T-cell (primary cell): ENCODE results near the gene ZBTB9. TPM values are rescaled to one million over a fixed set of nuclear protein-coding genes. Genes with fewer than 3 reads are reported as not detected.
"Not testable (repeated sequence)": the region's sequence is repeated elsewhere in the genome, so short reads cannot be mapped to it uniquely, and the experiment has no call there.

Experiments used
- ATAC-seq, 4 experiments: fragments of 200-7000 bp in 3 of 4; fragments of 150-1000 bp in 1 of 4; cut with Tn5 transposase; replicated peaks in 1 of 4; 1 replicate in 3 of 4; 2 replicates in 1 of 4; pipeline ENCODE4 v1.10.0; 2021; ENCODE audit warnings: moderate library complexity in 3 of 4, mild to moderate bottlenecking in 2 of 4, moderate number of reproducible peaks in 1 of 4
- CTCF ChIA-PET, 2 donors: fragments of 300-600 bp; sonication (Branson Sonifier 250); formaldehyde crosslinking; loops; one replicate each; lab custom pipeline; 2022; ENCODE audit warnings: antibody characterized with exemption in 2 of 2; lab: Charles Lee
- POLR2A ChIA-PET, 2 donors: fragments of 300-600 bp; sonication (Branson Sonifier 250); formaldehyde crosslinking; loops; one replicate each; lab custom pipeline; 2022; ENCODE audit warnings: antibody characterized with exemption in 2 of 2; lab: Charles Lee
- DNase-seq, 35 experiments: peaks; one replicate each; pipeline versions ENCODE4 v3.0.0 to v3.0.0-alpha.2; 2013 to 2023
- H3K27ac ChIP-seq: one replicate; pipeline ENCODE4 v1.5.1; 2013; ENCODE audit warnings: low read length
- H3K27me3 ChIP-seq, 2 experiments: replicated peaks in 1 of 2; 1 replicate in 1 of 2; 2 replicates in 1 of 2; pipeline versions ENCODE4 v1.6.1 to v1.7.0; 2013; ENCODE audit warnings: low read length in 1 of 2, mixed read lengths in 1 of 2; ENCODE audit not compliant: control insufficient read depth in 2 of 2, insufficient read depth in 2 of 2; ENCODE audit errors: extremely low read depth in 1 of 2
- H3K36me3 ChIP-seq, 2 donors: 1 replicate in 1 of 2; 2 replicates in 1 of 2; pipeline versions ENCODE4 v1.6.1 to v1.7.0; 2013; ENCODE audit warnings: low read length in 1 of 2; ENCODE audit not compliant: control insufficient read depth in 2 of 2, insufficient read depth in 1 of 2; ENCODE audit errors: extremely low read depth in 1 of 2
- H3K4me1 ChIP-seq, 2 experiments: 1 replicate in 1 of 2; 2 replicates in 1 of 2; pipeline versions ENCODE4 v1.6.1 to v1.7.0; 2013; ENCODE audit warnings: low read length in 2 of 2, mixed read lengths in 1 of 2; ENCODE audit not compliant: insufficient read depth in 2 of 2, control insufficient read depth in 1 of 2; ENCODE audit errors: extremely low read depth in 1 of 2
- H3K4me3 ChIP-seq, 2 donors: 1 replicate in 1 of 2; 2 replicates in 1 of 2; pipeline versions ENCODE4 v1.5.1 to v1.7.0; 2013; ENCODE audit warnings: mild to moderate bottlenecking in 2 of 2, low read length in 1 of 2, moderate library complexity in 1 of 2; ENCODE audit not compliant: control insufficient read depth in 1 of 2; ENCODE audit errors: extremely low read depth in 1 of 2
- H3K9me3 ChIP-seq: 2 replicates; pipeline ENCODE4 v1.7.0; 2013
- H3K27ac Mint-ChIP-seq, 2 donors: one replicate each; pipeline ENCODE4 v1.8.0; 2020 to 2021; ENCODE audit warnings: mild to moderate bottlenecking in 2 of 2, mixed read lengths in 2 of 2
- H3K27me3 Mint-ChIP-seq, 2 donors: one replicate each; pipeline ENCODE4 v1.8.0; 2021 to 2022; ENCODE audit warnings: mixed read lengths in 2 of 2
- H3K36me3 Mint-ChIP-seq: one replicate; pipeline ENCODE4 v1.8.0; 2021; ENCODE audit warnings: mixed read lengths
- H3K4me1 Mint-ChIP-seq, 3 donors: one replicate each; pipeline ENCODE4 v1.8.0; 2020 to 2022; ENCODE audit warnings: mixed read lengths in 3 of 3, mild to moderate bottlenecking in 1 of 3
- H3K4me3 Mint-ChIP-seq, 3 donors: one replicate each; pipeline ENCODE4 v1.8.0; 2020 to 2022; ENCODE audit warnings: mild to moderate bottlenecking in 3 of 3, mixed read lengths in 3 of 3, moderate library complexity in 3 of 3
- H3K9me3 Mint-ChIP-seq, 3 donors: one replicate each; pipeline ENCODE4 v1.8.0; 2020 to 2022; ENCODE audit warnings: mixed read lengths in 3 of 3
- WGBS: methylation state at CpG from one replicate; pipeline ENCODE4 v1.1.5; 2013; ENCODE audit warnings: missing lambda C conversion rate; ENCODE audit not compliant: insufficient coverage; 5-methylcytosine and 5-hydroxymethylcytosine counted together
- total RNA-seq, 35 experiments: library from RNA in 6 of 35; stranded (reverse) in 6 of 35; fragments of 120-200 nt in 1 of 35; gene quantifications; one replicate each; pipeline versions ENCODE4 v1.2.1 to v1.2.4 and lab custom pipeline; 2013 to 2026

The ZBTB9 gene
- total RNA-seq, 5 donors from 2014 or later (not counting 1 experiment from before 2014, with no cell fraction given), result 3.9 to 12.6 (median 11.1) TPM

DNA sequence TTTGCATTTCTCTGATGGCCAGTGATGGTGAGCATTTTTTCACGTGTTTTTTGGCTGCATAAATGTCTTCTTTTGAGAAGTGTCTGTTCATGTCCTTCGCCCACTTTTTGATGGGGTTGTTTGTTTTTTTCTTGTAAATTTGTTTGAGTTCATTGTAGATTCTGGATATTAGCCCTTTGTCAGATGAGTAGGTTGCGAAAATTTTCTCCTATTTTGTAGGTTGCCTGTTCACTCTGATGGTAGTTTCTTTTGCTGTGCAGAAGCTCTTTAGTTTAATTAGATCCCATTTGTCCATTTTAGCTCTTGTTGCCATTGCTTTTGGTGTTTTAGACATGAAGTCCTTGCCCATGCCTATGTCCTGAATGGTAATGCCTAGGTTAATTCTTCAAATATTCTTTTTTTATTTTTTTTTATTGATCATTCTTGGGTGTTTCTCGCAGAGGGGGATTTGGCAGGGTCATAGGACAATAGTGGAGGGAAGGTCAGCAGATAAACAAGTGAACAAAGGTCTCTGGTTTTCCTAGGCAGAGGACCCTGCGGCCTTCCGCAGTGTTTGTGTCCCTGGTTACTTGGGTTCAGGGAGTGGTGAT, 30.4 kb downstream of the ZBTB9 start:
- H3K9me3 ChIP-seq, H3K4me1 Mint-ChIP-seq, DNase-seq, H3K36me3 ChIP-seq, H3K27ac Mint-ChIP-seq, H3K9me3 Mint-ChIP-seq, H3K4me3 Mint-ChIP-seq, H3K36me3 Mint-ChIP-seq, H3K27me3 ChIP-seq, H3K4me1 ChIP-seq, ATAC-seq, H3K27ac ChIP-seq, H3K4me3 ChIP-seq, CTCF ChIA-PET: not testable (repeated sequence)
- peaks cover 9 to 15% of the 10 kb centered on the region in 2 donors for H3K27me3 Mint-ChIP-seq
- POLR2A ChIA-PET, result interaction anchor here in 1 of 2 donors (0.7 kb wide), 1 partner anchor 9 kb away, joined by 3 read pairs; no protein-coding TSS in a partner anchor
- WGBS, result no CpG with 5 or more reads among the region's 6 CpGs

DNA sequence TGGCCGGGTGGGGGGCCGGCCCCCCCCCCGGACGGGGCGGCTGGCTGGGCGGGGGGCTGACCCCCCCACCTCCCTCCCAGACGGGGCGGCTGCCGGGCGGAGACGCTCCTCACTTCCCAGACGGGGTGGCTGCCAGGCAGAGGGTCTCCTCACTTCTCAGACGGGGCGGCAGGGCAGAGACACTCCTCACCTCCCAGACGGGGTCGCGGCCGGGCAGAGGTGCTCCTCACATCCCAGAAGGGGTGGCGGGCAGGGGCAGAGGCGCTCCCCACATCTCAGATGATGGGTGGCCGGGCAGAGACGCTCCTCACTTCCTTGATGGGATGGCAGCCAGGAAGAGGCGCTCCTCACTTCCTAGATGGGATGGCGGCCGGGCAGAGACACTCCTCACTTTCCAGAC, 31.3 kb downstream of the ZBTB9 start:
- H3K36me3 ChIP-seq, H3K27ac Mint-ChIP-seq, H3K9me3 Mint-ChIP-seq, H3K4me1 Mint-ChIP-seq, H3K9me3 ChIP-seq, H3K36me3 Mint-ChIP-seq, H3K4me1 ChIP-seq, H3K27ac ChIP-seq, CTCF ChIA-PET, DNase-seq, ATAC-seq, H3K4me3 Mint-ChIP-seq, POLR2A ChIA-PET, H3K4me3 ChIP-seq: not testable (repeated sequence)
- H3K27me3 Mint-ChIP-seq, result peaks cover 9 to 15% of the 10 kb centered on the region in 2 donors
- WGBS, result 86% methylated on average over 5 of the region's 25 CpGs
- H3K27me3 ChIP-seq, result peaks cover 0 to 11% of the 10 kb centered on the region in 2 experiments

DNA sequence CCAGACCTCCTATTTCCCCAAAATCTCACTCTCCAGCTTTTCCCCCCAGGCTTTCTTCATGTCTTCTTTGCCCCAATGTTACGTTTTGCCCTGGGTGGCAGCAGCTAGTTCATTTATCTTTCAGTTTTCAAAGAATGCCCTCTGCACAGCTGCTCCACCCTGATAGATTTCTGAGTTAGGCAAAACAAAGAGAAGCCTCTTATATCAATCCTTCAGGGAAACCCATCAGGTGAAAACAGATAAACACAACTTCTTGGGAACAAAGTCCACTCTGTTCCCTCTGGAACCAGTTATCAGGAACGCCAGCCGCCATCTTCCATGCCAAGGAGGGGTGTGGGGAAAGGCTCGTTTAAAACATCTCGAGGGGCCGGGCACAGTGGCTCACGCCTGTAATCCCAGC, 34.0 kb downstream of the ZBTB9 start:
- Mint-ChIP-seq H3K27me3 (peaks cover 9 to 15% of the 10 kb centered on the region in 2 donors), H3K4me1 (peaks cover 0 to 2% (median 0%) of the 10 kb centered on the region in 3 donors), H3K27ac (no peak overlapping the region), H3K4me3 (no peak overlapping the region), H3K9me3 (no peaks in the 10 kb centered on the region), H3K36me3 (no peaks in the 10 kb centered on the region)
- WGBS, result 79% methylated on average over 3 of the region's 7 CpGs
- POLR2A ChIA-PET, result no interaction called here
- CTCF ChIA-PET, result no interaction called here
- Histone ChIP-seq H3K27ac (no peak overlapping the region), H3K4me3 (no peak overlapping the region), H3K27me3 (peaks cover 0 to 11% of the 10 kb centered on the region in 2 experiments), H3K4me1 (no peaks in the 10 kb centered on the region), H3K9me3 (no peaks in the 10 kb centered on the region), H3K36me3 (no peaks in the 10 kb centered on the region)
- ATAC-seq (no peak), DNase-seq (no peak)

DNA sequence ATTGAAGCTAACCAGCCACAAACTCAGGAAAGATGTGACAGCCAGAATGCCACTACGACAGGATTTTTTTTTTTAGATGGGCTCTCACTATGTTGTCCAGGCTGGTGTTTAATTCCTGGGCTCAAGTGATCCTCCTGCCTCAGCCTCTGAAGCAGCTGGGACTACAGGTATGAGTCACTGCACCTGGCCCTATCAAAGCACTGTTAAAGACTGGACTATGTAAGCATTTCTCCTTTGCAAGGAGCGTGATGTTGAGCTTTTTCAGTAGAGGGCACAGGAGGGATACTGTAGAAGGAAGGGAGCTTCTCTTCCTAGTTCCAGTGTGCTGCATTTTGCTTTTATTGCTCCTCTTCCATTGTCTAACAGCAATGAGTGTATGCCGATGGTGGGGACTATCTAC, 35.8 kb downstream of the ZBTB9 start:
- H3K36me3 Mint-ChIP-seq, result no peaks in the 10 kb centered on the region
- no peak overlapping the region for H3K27ac Mint-ChIP-seq

DNA sequence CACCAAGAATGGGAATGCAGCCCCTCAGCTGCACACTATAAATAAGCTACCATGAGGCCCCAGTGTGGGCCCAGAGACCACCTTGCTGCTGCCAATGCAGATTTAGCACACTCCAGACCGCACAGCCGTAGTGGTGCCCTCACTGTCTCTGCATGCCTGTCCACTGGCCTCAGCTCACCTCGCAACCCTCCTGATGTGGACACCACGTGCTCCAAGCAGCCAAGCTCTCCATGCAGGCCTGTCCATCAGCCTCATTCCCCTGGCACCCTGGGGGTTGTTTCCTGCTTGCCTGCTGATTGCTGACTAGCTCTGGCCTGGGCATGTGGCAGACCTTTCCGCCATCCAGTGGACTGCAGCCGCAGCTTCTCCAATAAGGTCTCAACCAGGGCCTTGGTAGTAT, 36.2 kb downstream of the ZBTB9 start:
- ATAC-seq (no peak), DNase-seq (no peak)
- WGBS, result 96% methylated on average over 4 of the region's 6 CpGs
- H3K27me3 ChIP-seq, result peaks cover 0 to 14% of the 10 kb centered on the region in 2 experiments
- Mint-ChIP-seq H3K4me3 (no peak overlapping the region), H3K36me3 (no peaks in the 10 kb centered on the region), H3K9me3 (no peaks in the 10 kb centered on the region), H3K27ac (no peak overlapping the region), H3K4me1 (peaks cover 0 to 2% (median 0%) of the 10 kb centered on the region in 3 donors), H3K27me3 (peaks cover 9 to 15% of the 10 kb centered on the region in 2 donors)
- H3K36me3 ChIP-seq, result no peaks in the 10 kb centered on the region
- H3K4me3 ChIP-seq, result no peak overlapping the region
- no peak overlapping the region for H3K27ac ChIP-seq
- no peaks in the 10 kb centered on the region for H3K4me1 ChIP-seq
- no peaks in the 10 kb centered on the region for H3K9me3 ChIP-seq
- ChIA-PET POLR2A (no interaction called here), CTCF (no interaction called here)

More for the DNA sequence above, 35.8 kb downstream of the ZBTB9 start:
- no peak for DNase-seq
- Histone ChIP-seq H3K36me3 (no peaks in the 10 kb centered on the region), H3K4me1 (no peaks in the 10 kb centered on the region), H3K9me3 (no peaks in the 10 kb centered on the region), H3K4me3 (no peak overlapping the region), H3K27ac (no peak overlapping the region), H3K27me3 (peaks cover 0 to 14% of the 10 kb centered on the region in 2 experiments)
- CTCF ChIA-PET, result no interaction called here
- Mint-ChIP-seq H3K9me3 (no peaks in the 10 kb centered on the region), H3K4me3 (no peak overlapping the region), H3K27me3 (peaks cover 9 to 15% of the 10 kb centered on the region in 2 donors), H3K4me1 (peaks cover 0 to 2% (median 0%) of the 10 kb centered on the region in 3 donors)
- POLR2A ChIA-PET, result no interaction called here
- ATAC-seq, result no peak
- WGBS, result 100% methylated on average over 2 of the region's 3 CpGs

DNA sequence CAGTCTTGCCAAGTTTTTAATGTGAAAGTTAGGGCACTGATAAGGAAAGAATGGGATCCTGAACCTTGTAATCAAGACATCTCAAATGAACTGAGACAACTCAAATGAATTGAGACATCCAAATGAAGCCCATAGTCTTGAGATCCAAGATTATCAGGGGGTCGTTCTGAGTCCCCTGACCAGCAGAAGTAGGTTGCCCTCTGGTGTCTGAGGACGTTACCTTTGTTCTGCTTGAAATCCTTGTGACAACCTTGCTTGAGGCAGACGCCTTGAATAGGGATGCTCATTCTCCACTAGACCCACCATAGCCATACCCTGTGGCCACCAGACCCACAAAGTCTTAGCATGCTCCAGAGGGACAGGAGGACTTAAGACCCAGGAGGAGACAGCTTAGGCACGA, 37.7 kb downstream of the ZBTB9 start:
- H3K9me3 ChIP-seq, result no peaks in the 10 kb centered on the region
- H3K27me3 ChIP-seq, result peaks cover 0 to 14% of the 10 kb centered on the region in 2 experiments
- Mint-ChIP-seq H3K36me3 (no peaks in the 10 kb centered on the region), H3K27me3 (peaks cover 5 to 7% of the 10 kb centered on the region in 2 donors), H3K9me3 (no peaks in the 10 kb centered on the region), H3K4me1 (peaks cover 0 to 2% (median 0%) of the 10 kb centered on the region in 3 donors), H3K4me3 (no peak overlapping the region), H3K27ac (no peak overlapping the region)
- POLR2A ChIA-PET, result no interaction called here
- CTCF ChIA-PET, result no interaction called here
- DNase-seq, result peak in 1 of 35 experiments; percentile 26
- H3K4me1 ChIP-seq, result no peaks in the 10 kb centered on the region
- no peaks in the 10 kb centered on the region for H3K36me3 ChIP-seq
- ATAC-seq, result no peak
- H3K4me3 ChIP-seq, result no peak overlapping the region
- no peak overlapping the region for H3K27ac ChIP-seq
- 0% methylated on average over 1 of the region's 4 CpGs for WGBS
